WTC11 (cell line): ENCODE results near the gene OTUB2. TPM values are rescaled to one million over a fixed set of nuclear protein-coding genes. Genes with fewer than 3 reads are reported as not detected.

Source experiments
- ATAC-seq: fragments of 200-7000 bp; cut with Tn5 transposase; 2 replicates; pipeline ENCODE4 v1.10.0; 2021; ENCODE audit warnings: mild to moderate bottlenecking, moderate library complexity
- CTCF ChIA-PET: fragments of 300-600 bp; sonication (Branson Sonifier 250); formaldehyde crosslinking; loops from one replicate; lab custom pipeline; 2021; ENCODE audit warnings: antibody characterized with exemption; lab: Charles Lee
- POLR2A ChIA-PET: fragments of 350-600 bp; sonication (Branson Sonifier 250); formaldehyde crosslinking; loops from one replicate; lab custom pipeline; 2021; ENCODE audit warnings: antibody characterized with exemption; lab: Charles Lee
- DNase-seq: peaks from one replicate; pipeline ENCODE4 v3.0.0; 2021; ENCODE audit warnings: low spot score
- H3K27ac Mint-ChIP-seq: 2 replicates; pipeline ENCODE4 v1.8.0; 2021; ENCODE audit warnings: mixed read lengths
- H3K27me3 Mint-ChIP-seq: 2 replicates; pipeline ENCODE4 v1.8.0; 2021; ENCODE audit warnings: low read depth, mild to moderate bottlenecking, moderate library complexity, mixed read lengths
- H3K36me3 Mint-ChIP-seq: 2 replicates; pipeline ENCODE4 v1.8.0; 2021; ENCODE audit warnings: mixed read lengths
- H3K4me1 Mint-ChIP-seq: 2 replicates; pipeline ENCODE4 v1.8.0; 2022; ENCODE audit warnings: mixed read lengths
- H3K4me3 Mint-ChIP-seq: 2 replicates; pipeline ENCODE4 v1.8.0; 2021; ENCODE audit warnings: mild to moderate bottlenecking, moderate library complexity, mixed read lengths
- H3K9me3 Mint-ChIP-seq: 2 replicates; pipeline ENCODE4 v1.8.0; 2021; ENCODE audit warnings: mixed read lengths
- AFF4 ChIP-seq: sonication (generic); formaldehyde crosslinking; IDR thresholded peaks from 2 replicates; pipeline ENCODE4 v1.8.1; 2023; ENCODE audit warnings: mild to moderate bottlenecking, missing genetic modification reagents, borderline replicate concordance
- CBFB ChIP-seq: sonication (generic); formaldehyde crosslinking; IDR thresholded peaks from 2 replicates; pipeline ENCODE4 v1.8.1; 2022; ENCODE audit warnings: mild to moderate bottlenecking, low read depth, missing genetic modification reagents
- E2F1 ChIP-seq: sonication (generic); formaldehyde crosslinking; IDR thresholded peaks from 2 replicates; pipeline ENCODE4 v1.8.0; 2022; ENCODE audit warnings: mild to moderate bottlenecking, missing genetic modification reagents
- GABPB1 ChIP-seq: sonication (generic); formaldehyde crosslinking; IDR thresholded peaks from 2 replicates; pipeline ENCODE4 v1.8.1; 2023; ENCODE audit warnings: mild to moderate bottlenecking, missing genetic modification reagents
- HMGXB4 ChIP-seq: sonication (generic); formaldehyde crosslinking; IDR thresholded peaks from 2 replicates; pipeline ENCODE4 v1.8.1; 2023; ENCODE audit warnings: mild to moderate bottlenecking, moderate library complexity, missing genetic modification reagents
- MYBL2 ChIP-seq: sonication (generic); formaldehyde crosslinking; IDR thresholded peaks from 2 replicates; pipeline ENCODE4 v1.8.1; 2023; ENCODE audit warnings: mild to moderate bottlenecking, moderate library complexity, missing genetic modification reagents
- NFE2L1 ChIP-seq: sonication (generic); formaldehyde crosslinking; IDR thresholded peaks from 2 replicates; pipeline ENCODE4 v1.8.1; 2023; ENCODE audit warnings: missing genetic modification reagents
- RELA ChIP-seq: sonication (generic); formaldehyde crosslinking; IDR thresholded peaks from 2 replicates; pipeline ENCODE4 v1.8.1; 2022; ENCODE audit warnings: missing genetic modification reagents, mild to moderate bottlenecking, borderline replicate concordance
- RORB ChIP-seq: fragments of 250-450 bp; sonication (Bioruptor Pico); IDR thresholded peaks from 2 replicates; pipeline ENCODE4 v1.9.0; 2021; ENCODE audit warnings: mild to moderate bottlenecking
- TCF7 ChIP-seq: sonication (generic); formaldehyde crosslinking; IDR thresholded peaks from 2 replicates; pipeline ENCODE4 v1.8.0; 2022; ENCODE audit warnings: mild to moderate bottlenecking, low read depth, missing genetic modification reagents, moderate library complexity
- ZNF138 ChIP-seq: sonication (generic); formaldehyde crosslinking; conservative IDR thresholded peaks from 2 replicates; pipeline ENCODE4 v1.8.1; 2022; ENCODE audit warnings: mild to moderate bottlenecking, moderate library complexity, missing genetic modification reagents
- ZNF416 ChIP-seq: fragments of 250-450 bp; sonication (Bioruptor Pico); IDR thresholded peaks from 2 replicates; pipeline ENCODE4 v1.9.0; 2021; ENCODE audit warnings: mild to moderate bottlenecking, inconsistent platforms
- total RNA-seq: library from RNA; stranded (reverse); gene quantifications from 3 replicates; pipeline ENCODE4 v1.2.3, GENCODE V29; 2021
- TF ChIP-seq, protein P1 (sequence below): fragments of 250-450 bp; sonication (Bioruptor Pico); IDR thresholded peaks from 2 replicates; pipeline ENCODE4 v1.9.0; 2021; ENCODE audit warnings: moderate library complexity, mild to moderate bottlenecking, inconsistent platforms, borderline replicate concordance
- TF ChIP-seq, protein P2 (sequence below): sonication (generic); formaldehyde crosslinking; IDR thresholded peaks from 2 replicates; pipeline ENCODE4 v1.8.1; 2022; ENCODE audit warnings: missing genetic modification reagents, borderline replicate concordance

Gene OTUB2
- total RNA-seq, 1 experiment from 2014 or later: 3.5 TPM

DNA sequence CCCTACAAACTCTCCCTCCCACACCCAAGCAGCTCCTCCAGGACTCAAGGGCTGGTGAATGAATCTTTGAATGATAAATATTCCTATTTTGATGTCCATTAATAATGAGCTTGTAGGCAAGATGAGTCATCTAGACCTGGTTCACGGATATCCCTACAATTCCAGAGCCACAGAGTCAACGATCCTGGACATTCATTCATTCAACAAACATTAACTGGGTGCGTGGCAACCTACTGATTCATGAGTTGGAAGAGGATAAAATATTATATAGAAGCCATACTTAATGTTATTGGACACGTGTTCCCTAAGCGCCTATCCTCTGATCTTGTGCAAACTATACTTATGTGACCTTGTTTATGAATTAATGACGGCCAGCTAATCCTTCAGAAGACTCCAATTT lies 420 bp upstream of the OTUB2 start (continued):
- no peak for TF ChIP-seq AFF4 (CRISPR knock-in tag)
- TF ChIP-seq ZNF416: no peak
- no peak for TF ChIP-seq CBFB (CRISPR knock-in tag)
- TF ChIP-seq RORB (CRISPR knock-in tag): no peak
- no peak for TF ChIP-seq HMGXB4 (CRISPR knock-in tag)
- no peak for TF ChIP-seq E2F1

DNA sequence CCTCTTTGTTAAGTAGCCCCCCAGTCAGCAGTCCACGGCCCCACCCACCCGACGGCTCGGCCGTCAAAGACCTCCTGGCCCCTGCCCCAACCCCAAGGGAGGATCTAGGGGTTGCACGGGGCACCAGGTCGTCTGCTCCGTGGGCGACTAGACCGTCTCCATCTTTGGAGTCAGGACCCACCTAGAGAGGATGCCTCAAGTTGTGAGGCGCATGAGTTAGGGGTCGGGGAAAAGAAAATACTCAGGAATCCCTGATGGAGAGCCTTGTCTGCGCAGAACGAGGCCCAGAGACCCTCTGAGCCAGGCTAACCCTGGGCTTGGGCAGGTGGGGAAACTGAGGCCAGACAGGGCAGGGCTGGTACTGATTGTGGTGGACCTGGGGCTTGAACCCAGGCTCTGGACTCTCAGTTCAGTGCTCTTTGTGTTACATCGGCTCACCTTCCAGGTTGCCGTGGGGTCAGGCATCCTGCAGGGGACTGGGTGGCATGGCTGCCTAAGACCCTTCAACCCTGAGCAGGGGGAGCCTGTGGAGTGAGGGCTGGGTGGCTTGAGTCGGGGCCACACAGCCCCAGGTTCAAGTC lies 839 bp downstream of the OTUB2 start:
- Mint-ChIP-seq H3K27me3 (no peaks in the 10 kb centered on the region), H3K36me3 (no peaks in the 10 kb centered on the region), H3K4me1 (peaks cover 17% of the 10 kb centered on the region), H3K9me3 (no peaks in the 10 kb centered on the region), H3K4me3 (peak overlapping the region; percentile 65), H3K27ac (no peak overlapping the region)
- ChIA-PET POLR2A (no interaction called here), CTCF (interaction anchor here (1.0 to 5.0 kb wide), 6 partner anchors 9 to 109 kb away, joined by 3 to 37 read pairs (median 6); no protein-coding TSS in a partner anchor)
- ATAC-seq (no peak), DNase-seq (no peak)
- TF ChIP-seq GABPB1 (CRISPR knock-in tag) (no peak), MYBL2 (CRISPR knock-in tag) (no peak), NFE2L1 (no peak), TCF7 (no peak), ZNF138 (CRISPR knock-in tag) (0 out of 2 replicates have a peak, but pooled peaks have one; percentile 54), RELA (CRISPR knock-in tag) (no peak)
- TF ChIP-seq, protein P1, sequence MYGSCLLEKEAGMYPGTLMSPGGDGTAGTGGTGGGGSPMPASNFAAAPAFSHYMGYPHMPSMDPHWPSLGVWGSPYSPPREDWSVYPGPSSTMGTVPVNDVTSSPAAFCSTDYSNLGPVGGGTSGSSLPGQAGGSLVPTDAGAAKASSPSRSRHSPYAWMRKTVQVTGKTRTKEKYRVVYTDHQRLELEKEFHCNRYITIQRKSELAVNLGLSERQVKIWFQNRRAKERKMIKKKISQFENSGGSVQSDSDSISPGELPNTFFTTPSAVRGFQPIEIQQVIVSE (CRISPR knock-in tag): no peak
- TF ChIP-seq, protein P2, sequence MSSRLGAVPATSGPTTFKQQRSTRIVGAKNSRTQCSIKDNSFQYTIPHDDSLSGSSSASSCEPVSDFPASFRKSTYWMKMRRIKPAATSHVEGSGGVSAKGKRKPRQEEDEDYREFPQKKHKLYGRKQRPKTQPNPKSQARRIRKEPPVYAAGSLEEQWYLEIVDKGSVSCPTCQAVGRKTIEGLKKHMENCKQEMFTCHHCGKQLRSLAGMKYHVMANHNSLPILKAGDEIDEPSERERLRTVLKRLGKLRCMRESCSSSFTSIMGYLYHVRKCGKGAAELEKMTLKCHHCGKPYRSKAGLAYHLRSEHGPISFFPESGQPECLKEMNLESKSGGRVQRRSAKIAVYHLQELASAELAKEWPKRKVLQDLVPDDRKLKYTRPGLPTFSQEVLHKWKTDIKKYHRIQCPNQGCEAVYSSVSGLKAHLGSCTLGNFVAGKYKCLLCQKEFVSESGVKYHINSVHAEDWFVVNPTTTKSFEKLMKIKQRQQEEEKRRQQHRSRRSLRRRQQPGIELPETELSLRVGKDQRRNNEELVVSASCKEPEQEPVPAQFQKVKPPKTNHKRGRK: no peak
